ENCODE measurements around the gene RBM5.

Gene RBM5

DNA sequence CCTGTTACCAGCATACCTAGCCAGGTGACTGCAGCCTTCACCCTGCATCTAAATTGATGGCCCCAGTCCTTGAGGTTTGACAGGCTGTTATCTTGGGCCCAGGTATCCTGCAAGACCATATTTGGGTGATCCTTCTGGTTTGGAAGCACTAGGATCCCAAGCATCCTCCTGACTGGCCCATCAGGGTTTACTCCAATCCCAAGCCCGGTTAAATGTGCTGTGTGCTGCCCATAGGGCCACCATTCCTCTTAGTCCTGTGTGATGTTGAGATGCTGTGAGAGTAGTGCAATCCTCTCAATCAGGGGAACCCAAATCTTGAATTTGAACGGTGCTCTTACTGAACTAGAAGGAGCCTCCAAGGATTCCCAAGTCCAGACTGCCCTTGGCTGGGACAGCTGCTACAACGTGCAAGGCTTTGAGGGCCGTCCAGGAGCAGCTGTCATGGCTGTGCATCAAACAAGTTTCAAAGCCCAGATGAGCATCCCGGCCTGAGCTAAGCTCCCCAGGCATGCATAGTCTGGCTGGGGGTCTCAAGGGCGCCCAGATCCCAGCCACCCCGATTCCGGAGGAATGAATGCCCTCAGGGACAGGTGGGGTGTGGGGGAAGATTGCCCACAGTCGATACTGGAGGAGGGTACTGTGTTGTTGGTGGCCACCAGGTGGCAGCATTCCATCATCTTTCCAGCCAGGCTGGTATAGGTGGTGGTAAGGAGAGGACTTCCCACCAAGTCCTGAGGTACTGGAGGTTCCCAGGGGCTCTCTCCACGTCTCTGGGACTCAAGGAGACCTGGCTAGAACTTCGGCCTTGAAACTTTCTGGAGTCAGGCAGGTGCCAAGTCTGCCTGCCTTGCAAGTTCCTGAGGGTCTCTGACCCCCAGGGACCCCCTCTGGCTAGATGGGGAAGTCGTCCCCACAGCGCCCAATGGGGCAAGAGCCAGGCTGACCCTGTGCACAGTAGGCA is 32.6 kb downstream of the RBM5 start:
- peak; percentile 75 for DNase-seq

DNA sequence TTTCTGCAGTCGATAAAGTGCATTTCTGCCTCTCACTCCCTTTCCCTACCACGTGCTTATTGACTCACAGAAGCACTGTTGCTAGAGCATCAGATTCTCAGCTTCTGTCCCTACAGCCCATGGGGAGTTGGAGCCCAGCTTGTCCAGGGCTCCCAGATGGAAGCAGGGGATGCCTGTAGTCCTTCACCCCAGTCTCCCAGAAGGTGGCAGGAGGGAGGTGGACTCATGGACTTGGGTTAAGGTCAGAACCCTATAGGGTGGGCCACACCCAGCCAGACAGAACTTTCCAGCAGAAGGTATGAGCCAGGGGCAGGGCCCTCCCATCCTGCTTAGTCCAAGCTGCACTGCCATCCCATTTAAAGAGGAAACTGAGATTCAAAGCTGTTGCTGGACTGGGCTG is 33.4 kb downstream of the RBM5 start:
- no peak for DNase-seq

DNA sequence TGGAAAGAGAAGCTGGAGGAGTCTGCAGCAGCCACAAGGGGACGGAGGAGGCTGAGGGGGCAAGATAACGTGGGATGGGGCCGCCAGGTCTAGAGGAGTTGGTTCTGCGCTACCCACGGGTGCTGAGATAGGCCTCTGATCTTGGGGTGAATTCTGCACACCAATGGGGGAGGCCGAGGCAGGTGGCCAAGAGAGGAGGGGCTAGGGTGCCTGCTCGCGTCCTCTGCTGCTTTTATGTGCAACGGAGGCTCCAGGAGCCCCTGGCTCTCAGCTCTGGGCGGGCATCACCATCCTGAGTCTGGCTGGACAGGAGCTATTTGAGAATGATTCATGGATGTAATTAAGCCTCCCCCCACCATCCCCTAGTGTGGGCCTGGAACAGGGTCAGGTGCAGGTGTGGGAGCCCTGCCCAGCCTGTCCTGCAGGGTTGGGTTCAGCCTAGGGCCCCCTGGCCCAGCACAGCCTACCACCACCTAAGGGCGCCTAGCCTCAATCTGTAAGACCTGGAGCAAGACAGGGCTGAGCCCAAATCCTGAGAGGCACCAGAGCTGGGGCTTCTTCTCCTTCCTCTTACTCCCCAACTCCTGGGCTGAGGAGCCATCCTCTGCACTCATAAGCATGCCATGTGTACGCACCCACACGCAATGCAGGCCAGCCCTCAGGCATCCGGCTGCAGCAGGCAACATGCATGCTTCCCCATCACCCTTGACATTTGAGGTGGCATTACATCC is 34.1 kb downstream of the RBM5 start:
- no peak for DNase-seq

DNA sequence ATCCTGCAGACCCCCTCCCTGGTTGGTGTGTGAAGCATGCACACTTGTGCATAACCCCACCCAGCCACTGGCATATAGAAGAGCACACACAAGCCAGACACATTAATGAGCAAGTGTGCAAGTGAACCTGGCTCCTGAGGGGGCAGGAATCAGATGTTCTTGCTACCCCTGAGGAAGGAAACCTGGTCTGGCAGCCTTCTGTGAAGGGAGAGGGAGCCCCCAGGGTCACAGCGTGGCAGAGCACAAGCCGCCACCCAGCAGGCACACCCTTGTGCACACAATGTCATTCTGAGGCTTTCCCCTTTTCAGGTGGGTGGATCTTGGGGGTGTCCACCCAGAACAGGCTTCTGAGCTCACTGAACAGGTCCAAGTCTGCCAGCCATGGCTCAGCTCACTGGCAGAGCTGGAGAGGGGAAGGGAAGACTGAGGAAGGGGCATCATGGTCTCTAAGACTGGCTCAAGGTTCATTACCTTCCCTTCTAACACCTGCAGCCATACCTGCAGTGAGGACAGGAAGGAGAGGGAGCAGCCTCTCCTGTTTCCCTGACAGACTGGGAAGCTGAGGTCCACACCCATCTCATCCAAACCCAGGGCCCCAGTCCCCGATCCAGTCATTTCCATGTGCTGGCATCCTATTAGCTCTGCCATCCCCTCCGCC is 34.8 kb downstream of the RBM5 start:
- no peak for DNase-seq

DNA sequence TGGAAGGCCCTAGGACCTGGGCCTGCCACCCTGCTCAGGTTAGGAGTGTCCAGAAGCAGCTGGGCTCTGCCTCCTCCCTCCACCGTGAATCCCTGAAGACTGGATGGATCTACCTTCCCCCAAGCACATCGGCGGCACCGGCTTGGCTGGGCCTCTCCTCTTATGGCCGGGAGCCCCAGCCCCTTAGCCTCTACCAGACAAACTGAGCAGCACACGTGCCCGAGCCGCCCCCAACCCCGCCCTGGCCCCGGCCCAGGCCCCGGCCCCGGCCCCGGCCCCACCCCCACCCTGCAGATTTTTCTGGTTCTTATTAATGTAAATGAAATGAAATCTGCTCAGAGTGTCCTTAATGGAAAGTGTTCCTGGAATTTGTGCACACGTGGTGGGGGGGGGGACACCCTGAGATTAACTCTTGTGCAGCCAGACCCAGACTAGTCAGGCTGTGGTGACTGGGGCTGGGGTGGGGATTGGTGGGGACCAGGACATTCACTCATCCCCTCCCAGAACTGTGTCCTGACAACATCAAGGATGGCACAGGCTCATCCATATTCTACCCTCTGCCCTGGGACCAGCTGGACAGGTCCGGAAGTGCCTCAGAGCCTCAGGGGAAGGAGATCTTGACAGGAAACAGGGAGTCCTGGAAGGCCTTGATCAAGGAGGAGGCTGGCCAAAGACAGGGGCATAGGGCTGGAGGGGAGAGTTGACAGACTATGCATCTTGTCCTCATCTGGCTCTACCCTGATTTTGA is 35.5 kb downstream of the RBM5 start:
- DNase-seq: no peak

DNA sequence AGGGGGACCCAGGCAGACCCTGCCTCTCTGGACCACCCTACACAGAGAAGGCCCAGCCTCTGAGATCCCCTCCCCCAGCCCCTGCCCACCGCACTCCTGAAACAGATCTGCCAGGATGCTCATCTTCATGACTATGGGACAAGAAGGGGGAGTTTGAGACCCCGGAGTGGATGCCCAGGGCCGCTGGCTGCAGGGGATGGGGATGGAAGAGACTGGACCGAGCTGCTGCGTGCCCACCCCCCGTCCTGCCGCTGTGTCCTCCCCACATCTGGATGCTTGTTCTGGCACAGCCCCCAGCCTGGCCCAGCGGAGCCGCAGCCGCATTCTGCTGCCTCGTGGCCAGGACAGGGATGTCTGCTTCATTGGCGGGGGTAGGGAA is 36.1 kb downstream of the RBM5 start:
- no peak for DNase-seq

DNA sequence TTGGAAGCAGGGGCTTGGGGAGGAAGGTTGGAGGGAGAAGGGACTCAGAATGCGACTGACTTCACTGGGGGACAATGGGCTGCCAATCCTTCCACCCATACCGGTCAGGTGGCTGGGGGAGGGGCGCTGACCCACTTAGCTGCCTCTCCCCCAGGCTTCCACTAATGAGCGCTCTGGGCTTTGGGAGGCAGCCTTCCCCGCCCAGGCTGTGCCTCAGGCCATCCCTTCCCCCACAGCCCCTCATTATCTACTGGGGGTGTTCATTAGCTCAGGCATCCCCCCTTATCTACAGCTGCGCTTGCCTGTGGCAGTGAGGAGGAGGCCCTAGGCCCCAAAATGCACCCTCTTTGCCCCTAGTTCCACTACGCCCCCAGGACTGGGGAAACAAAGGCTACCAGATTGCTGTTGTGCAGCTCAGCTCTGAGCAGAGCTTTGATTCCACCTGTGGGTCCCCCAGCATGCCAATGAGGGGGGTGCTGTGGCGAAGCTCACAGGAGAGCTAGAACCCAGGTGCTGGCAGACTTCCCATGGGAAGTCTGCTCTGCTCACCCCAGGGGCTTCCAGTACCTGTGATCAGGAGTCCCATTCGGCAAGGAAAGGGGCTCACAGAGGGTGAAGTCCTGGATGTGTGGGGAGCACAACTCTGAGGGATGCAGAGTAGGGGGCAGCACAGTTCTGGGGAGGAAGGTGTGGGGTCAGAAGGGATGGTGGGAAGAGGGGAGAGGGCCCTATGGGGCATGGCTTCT is 37.0 kb downstream of the RBM5 start:
- DNase-seq: no peak

DNA sequence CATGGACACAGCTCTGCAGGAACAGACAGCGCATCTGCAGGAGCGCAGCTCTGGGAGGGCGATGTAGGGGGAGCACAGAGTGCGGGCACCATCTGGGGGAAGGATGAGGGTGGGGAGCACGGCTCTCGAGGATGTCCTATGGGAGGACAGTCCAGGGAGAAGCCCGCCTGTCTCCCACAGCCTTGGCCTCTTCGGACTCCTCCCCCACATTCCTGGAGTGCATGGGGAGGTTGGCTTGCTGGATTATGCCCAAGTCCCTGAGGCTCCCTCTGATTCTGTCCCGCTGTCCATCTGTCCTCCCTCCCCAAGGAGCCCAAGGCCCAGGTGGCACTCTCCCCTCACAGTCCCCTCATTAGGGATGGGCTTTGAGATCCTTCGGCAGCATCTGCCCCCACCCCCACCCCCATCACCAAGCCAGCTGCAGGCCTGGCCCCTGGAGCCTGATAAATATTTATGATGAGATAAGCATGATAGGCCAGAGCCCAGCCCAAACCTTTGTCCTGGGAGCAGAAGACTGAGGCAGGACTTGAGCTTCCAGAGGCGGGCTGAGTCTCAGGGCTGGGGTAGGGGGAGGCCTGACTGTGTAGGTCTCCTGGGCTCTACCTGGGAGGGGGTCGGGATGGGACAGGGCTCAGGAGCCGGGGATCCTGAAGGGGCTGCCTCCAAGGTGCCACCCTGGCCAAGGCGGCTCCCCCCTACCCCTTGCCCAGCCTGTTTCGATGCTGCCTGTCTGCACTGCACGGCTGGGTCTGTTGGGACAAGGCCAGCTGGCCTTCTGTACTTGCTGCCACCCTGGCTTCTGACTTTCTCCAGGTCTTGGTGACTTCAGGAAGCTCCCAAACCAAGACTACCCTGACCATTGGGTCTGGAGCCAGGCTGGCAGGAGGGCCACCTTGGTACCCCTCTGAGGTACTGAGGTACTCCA is 37.8 kb downstream of the RBM5 start:
- no peak for DNase-seq

DNA sequence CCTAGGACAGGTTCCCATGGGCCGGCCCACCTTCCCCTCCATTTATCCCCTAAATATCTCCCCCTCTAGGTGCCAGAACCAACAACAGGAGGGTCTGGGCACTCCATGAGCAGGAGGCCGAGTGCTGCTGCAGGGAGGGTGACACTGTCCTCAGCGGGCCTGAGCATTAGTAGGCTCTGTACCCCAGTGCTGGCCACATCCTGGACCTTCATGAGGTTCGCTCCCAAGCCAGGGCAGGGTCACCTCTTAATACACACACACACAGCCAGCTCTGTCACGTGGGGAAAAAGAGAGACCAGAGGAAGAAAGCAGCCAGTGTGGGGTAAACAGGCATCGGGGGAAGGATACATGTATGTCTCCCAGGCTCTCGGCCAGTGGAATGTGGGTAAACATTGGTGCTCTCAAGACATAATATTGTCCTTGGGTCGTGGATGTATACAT is 38.6 kb downstream of the RBM5 start:
- no peak for DNase-seq

DNA sequence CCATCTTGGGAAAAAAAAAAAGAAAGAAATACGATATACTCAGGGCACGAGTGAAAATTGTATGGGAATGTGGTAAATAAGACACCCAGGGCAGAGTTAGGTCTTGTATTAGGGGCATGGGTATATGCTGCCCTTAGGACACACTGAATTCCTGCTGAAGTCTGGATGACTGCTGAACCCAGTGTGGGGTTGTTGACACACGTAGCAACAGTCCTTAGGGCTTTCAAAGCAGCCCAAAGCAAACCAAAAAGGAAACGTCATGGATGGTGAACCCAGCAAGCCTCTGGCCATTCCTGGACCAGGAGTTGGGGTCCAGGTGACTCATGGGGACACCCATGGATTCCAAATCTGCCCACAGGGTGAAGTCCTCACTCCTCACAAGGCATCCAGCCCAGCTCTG is 39.3 kb downstream of the RBM5 start:
- DNase-seq: no peak

DNA sequence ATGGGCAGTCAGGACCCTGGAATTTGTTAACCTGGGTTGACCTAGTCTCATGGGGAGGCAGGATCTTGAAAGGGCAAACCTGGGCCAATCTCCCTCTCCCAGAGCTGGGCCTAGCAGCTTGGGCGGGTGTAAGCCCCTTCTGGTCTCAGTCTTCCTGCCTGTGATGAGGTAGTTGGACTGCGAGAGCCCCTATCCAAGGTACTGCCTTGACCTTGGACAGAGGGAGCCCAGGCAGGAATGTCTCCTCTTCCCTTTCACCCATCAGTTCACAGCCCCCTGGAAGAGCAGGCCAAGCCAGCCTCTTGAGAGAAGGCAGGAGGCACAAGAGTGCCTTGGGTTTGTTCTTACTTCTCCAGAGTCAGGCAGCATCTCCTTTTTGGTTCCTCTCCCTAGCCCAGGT is 41.7 kb downstream of the RBM5 start:
- DNase-seq: no peak

DNA sequence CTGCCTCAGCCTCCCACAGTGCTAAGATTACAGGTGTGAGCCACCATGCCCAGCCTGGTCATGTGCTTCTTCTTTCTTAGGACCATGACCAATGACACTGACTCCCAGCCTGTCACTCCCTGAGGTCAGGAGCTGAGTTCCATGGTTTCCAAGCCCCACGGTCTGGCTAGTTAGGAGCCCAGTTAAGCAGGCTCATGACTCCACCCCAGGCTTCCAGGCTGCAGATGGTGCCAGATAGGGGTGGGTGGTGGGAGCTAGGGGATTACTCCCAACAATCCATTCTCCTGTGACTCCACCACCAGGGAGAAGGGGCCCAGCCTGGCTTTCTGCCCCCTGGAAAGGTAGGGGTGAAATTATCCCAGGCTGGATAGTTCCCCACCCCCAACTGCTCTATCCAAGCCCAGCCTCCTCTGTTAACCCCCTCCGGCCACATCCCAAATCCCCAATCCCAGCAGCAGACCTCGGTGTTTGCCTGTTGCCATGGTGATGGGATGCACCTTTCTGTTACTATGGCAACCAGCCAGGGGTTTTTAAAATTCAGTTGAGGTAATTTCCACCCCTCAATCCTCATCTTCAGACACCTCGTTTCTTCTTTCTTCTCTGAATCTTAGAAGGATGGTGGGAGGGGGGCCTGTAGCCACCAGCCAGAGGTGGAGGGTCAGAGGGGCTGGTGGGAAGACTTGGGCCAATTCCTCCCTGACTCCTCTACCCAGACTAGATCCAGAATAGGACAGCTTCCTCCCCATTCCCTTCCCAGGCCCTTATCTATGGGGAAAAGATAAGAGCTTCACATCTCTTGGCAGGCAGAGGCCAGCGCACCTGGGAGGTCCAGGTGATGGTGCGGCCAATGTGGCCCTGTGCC is 43.9 kb downstream of the RBM5 start:
- no peak for DNase-seq

DNA sequence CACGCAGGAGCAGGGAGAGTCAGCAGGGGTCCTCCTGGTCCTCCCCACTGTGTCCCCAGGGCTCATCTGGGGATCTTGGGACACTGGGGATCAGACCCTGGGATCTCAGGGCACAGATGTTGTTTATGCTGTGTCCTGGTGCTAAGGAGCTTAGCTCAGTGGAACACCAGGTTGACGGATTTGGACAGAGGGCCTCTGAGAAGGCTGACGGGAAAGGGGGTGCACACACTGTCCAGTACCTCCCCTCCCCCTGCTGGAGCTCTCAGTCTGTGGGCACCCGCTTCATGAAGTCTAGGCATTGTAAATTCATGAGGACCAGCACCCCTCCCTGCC is 44.5 kb downstream of the RBM5 start:
- DNase-seq: no peak

DNA sequence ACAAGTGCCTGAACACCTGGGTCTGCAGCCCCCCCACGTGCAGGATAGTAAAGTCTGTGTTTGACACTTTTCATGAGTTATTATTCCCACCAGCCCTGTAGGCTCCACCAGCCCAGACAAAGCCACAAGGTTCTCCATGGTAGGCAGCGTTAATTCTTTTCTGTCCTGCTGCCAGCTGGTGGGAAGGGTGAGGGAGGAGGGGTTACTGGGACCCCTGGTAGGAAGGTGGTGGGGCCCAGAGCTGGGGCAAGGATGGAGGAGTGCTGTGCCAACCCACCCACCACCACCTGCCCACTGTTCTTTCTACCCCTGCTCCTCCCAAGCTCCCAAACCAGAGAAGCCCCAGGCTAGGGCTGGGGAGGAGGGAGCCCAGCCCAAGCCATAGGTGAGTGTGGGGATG is 45.6 kb downstream of the RBM5 start:
- DNase-seq: no peak

DNA sequence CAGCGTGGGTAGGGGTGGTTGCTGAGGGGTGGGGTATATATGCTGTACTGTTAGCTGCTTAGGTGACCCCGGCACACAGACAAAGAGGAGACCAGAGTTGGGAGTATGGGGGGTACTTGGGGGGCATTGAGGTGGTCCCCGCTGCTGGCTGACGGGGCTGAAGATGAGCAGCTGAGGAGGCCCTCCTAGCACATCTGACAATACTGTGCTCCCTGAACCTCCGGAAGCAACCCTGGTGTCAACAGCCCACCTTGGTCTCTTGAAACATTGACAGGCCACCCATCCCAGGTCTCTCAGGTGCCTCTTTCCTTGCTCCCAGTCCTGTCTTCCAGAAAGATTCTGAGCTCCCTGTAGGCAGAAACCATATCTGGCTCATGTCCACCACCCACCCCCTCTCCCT is 47.2 kb downstream of the RBM5 start:
- DNase-seq: no peak

DNA sequence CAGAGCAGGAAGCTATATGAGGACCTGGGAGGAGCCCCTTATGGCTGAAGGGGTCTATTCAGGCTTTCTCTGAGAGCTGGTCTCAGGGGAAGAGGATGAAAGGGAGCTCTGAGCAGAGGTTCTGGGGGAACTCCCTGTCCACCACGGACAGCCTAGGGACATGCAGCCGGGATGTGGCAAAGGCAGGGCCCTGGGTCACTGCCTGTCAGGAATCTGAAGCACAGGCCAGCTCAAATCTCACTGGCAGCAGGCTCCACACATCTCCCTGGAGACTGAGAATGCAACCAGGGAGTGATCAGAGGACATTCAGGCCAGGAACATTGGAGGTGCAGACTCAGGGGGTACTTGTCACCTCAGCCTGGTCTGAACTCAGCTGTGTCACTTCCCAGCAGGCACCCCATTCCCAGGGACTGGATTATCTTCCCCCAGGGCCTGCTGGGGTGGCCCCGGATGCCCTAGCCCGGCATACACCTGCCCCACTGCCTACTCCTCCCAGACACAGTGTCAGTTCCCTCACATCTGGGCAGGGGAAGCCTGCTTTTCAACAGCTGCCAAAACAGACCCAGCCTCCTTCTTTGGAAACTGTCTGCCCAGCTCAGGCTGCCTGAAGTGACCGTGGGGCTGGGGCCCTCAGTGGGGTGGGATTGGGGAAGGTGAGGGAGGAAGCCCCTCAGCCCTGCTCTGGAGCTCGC is 48.1 kb downstream of the RBM5 start:
- no peak for DNase-seq

DNA sequence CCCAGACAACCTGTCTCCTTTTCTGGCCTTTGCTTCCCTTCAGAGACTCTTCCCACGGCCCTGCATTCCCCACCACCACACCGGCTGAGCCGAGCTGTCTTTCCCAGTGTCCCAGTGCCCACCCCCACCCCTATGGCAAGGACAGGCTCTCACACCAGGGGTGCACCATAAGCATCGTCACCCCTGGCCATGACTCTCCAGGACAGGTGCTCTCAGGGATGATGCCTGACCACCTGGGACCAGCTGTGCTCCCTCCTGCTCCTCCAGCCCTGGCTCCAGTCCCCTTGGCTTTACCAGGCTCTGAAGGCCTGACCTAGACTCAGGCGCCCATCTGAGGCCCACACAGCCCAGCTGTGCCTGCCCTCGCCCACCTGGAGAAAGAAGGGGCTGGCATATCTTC is 48.8 kb downstream of the RBM5 start:
- no peak for DNase-seq

DNA sequence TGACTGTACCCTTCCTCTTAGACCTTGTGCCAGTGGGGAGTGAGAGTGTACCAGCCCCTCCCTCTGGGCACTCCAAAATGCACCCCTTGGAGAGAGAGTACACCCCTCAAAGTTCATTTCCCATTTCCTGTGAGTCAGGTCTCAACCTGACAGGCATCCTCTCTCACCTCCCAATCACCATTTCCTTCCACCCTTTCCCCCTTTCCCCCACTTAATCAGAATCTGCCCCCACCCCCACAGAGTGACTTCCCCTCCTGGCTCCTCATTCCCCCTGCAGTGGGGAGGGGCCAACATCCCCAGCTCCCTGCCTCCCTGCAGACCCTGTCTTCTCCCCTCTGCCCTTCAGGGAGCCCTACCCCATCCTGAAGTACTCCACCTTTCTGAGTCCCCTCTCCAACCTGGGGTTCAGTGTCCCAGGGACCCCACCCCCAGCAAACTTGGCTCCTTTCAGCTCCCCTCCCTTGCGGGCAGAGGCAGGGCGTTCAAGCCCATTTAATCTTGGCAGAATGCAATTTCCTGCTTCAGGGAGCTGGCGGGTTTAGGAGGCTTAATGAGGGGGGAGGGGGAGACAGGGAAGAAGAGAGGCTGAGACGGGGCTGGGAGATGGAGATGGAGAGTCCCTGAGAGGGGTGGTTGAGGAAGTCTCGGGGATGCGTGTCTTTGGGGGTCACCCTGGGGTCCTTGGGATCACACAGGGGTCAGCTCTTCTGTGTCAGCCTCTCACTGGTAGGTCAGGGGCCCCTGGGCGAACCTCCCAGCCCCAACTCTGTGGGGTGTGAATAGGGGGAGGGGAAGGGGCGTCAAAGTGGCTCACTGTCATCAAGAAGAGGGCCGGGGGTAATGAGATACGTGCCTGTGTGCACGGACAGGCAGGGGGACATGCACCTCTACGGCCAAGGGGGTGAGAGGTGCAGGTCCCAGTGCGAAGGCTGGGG is 49.8 kb downstream of the RBM5 start:
- no peak for DNase-seq

Data from activated CD4-positive, alpha-beta T cell treated with anti-CD3 and anti-CD28 coated beads, Interleukin-2, amount 50 U/mL, for 16 hours (primary cell).